K562 (cell line): ENCODE measurements around the gene MRPL19. TPM values are rescaled to one million over a fixed set of nuclear protein-coding genes. Genes with fewer than 3 reads are reported as not detected.

Experiments
- ATAC-seq: fragments of 200-7000 bp; cut with Tn5 transposase; 3 replicates; pipeline ENCODE4 v1.9.1; 2020; ENCODE audit warnings: moderate library complexity
- BruUV-seq: library from RNA; stranded (reverse); fragments of 400-500 nt; replicated peaks from 2 replicates; lab custom pipeline; 2021; lab: Mats Ljungman, UMichigan
- CTCF ChIA-PET: fragments of 300-600 bp; formaldehyde crosslinking; extraction: SDS; loops from one replicate; lab custom pipeline; 2021; ENCODE audit warnings: low intra/inter-chr PET ratio; lab: Yijun Ruan, JAX
- POLR2A ChIA-PET: fragments of 300-600, 350-650 bp; sonication (Branson Sonifier 250); formaldehyde crosslinking; extraction: SDS; loops from one replicate; lab custom pipeline; 2021; ENCODE audit warnings: antibody characterized with exemption, inconsistent platforms; lab: Yijun Ruan, JAX
- DNase-seq, 4 experiments: peaks; one replicate each; pipeline versions ENCODE4 v3.0.0 to v3.0.0-alpha.2; 2011 to 2018; ENCODE audit warnings: low spot score in 3 of 4, mixed read lengths in 3 of 4; ENCODE audit errors: extremely low read depth in 1 of 4
- FAIRE-seq: peaks from 2 replicates; lab custom pipeline; 2011; peaks lifted over from hg19 to GRCh38; lab: Jason Lieb, UNC
- H2AFZ ChIP-seq: 2 replicates; pipeline ENCODE4 v1.6.0; 2011; ENCODE audit warnings: low read depth, low read length, control low read depth, inconsistent platforms
- H3K27ac ChIP-seq: fragments of 200-600 bp; 3 replicates; pipeline ENCODE4 v1.8.0; 2011; ENCODE audit warnings: low read depth, mild to moderate bottlenecking, control low read depth, inconsistent platforms, low read length, moderate library complexity, mixed read lengths; ENCODE audit errors: extremely low read depth
- H3K27me3 ChIP-seq, 2 experiments: fragments of 300-600 bp in 1 of 2; 2 replicates in 1 of 2; 3 replicates in 1 of 2; pipeline versions ENCODE4 v1.6.0 to v1.8.0; 2011; ENCODE audit warnings: inconsistent platforms in 2 of 2, low read length in 2 of 2, mild to moderate bottlenecking in 1 of 2, mixed read lengths in 1 of 2, moderate library complexity in 1 of 2; ENCODE audit not compliant: control insufficient read depth in 2 of 2, insufficient read depth in 2 of 2
- H3K36me3 ChIP-seq: fragments of 300-600 bp; 3 replicates; pipeline ENCODE4 v1.8.0; 2011; ENCODE audit warnings: mild to moderate bottlenecking, low read length, inconsistent platforms; ENCODE audit not compliant: control insufficient read depth, insufficient read depth
- H3K4me1 ChIP-seq, 2 experiments: fragments of 200-600 bp in 1 of 2; replicated peaks in 1 of 2; 2 replicates in 1 of 2; 3 replicates in 1 of 2; pipeline versions ENCODE4 v1.5.1 to v1.8.0; 2011; ENCODE audit warnings: inconsistent platforms in 2 of 2, low read length in 2 of 2, mild to moderate bottlenecking in 1 of 2, mixed read lengths in 1 of 2, moderate library complexity in 1 of 2; ENCODE audit not compliant: control insufficient read depth in 2 of 2, insufficient read depth in 2 of 2
- H3K4me2 ChIP-seq: 2 replicates; pipeline ENCODE4 v1.6.1; 2011; ENCODE audit warnings: low read length, control low read depth, inconsistent platforms, mixed read lengths; ENCODE audit not compliant: insufficient read depth
- H3K4me3 ChIP-seq: fragments of 200-600 bp; sonication (generic), shearing (Covaris generic); 2 replicates; pipeline ENCODE4 v1.5.1; 2016; ENCODE audit warnings: control low read depth, inconsistent platforms
- H3K79me2 ChIP-seq: fragments of 200-600 bp; 3 replicates; pipeline ENCODE4 v1.8.0; 2011; ENCODE audit warnings: low read length, inconsistent platforms; ENCODE audit not compliant: control insufficient read depth, insufficient read depth
- H3K9ac ChIP-seq, 2 experiments: 2 replicates each; pipeline versions ENCODE4 v1.6.0 to v1.6.1; 2011; ENCODE audit warnings: low read depth in 2 of 2, low read length in 2 of 2, control low read depth in 1 of 2, inconsistent platforms in 1 of 2, mild to moderate bottlenecking in 1 of 2, mixed read lengths in 1 of 2; ENCODE audit not compliant: insufficient read depth in 1 of 2
- H3K9me1 ChIP-seq: one replicate; pipeline ENCODE4 v1.6.0; 2011; ENCODE audit warnings: inconsistent platforms, mild to moderate bottlenecking, low read length, moderate library complexity; ENCODE audit not compliant: control insufficient read depth, insufficient read depth
- H3K9me3 ChIP-seq: replicated peaks from 2 replicates; pipeline ENCODE4 v1.5.1; 2011; ENCODE audit warnings: low read depth, low read length, inconsistent platforms; ENCODE audit not compliant: control insufficient read depth, insufficient read depth
- H4K20me1 ChIP-seq: replicated peaks from 2 replicates; pipeline ENCODE4 v1.6.1; 2011; ENCODE audit warnings: low read length, inconsistent platforms, mixed read lengths; ENCODE audit not compliant: control insufficient read depth, insufficient read depth
- EP300 ChIP-seq: IDR thresholded peaks from 2 replicates; pipeline ENCODE4 v1.6.1; 2012; ENCODE audit warnings: low read length, improper control_type of control experiment
- ETV6 ChIP-seq, 3 experiments: fragments of 150-350 bp in 1 of 3; sonication (generic) in 1 of 3; formaldehyde crosslinking in 1 of 3; IDR thresholded peaks; 2 replicates each; pipeline versions ENCODE4 v1.6.1 to v1.8.0; 2014 to 2022; ENCODE audit warnings: borderline replicate concordance in 2 of 3, low read depth in 2 of 3, antibody characterized with exemption in 1 of 3, low read length in 1 of 3, mild to moderate bottlenecking in 1 of 3, missing genetic modification reagents in 1 of 3
- FOS ChIP-seq: IDR thresholded peaks from 3 replicates; pipeline ENCODE4 v1.6.1; 2011; ENCODE audit not compliant: insufficient read length; ENCODE audit errors: extremely low read depth
- FOXA1 ChIP-seq: fragments of 450-650 bp; IDR thresholded peaks from 2 replicates; pipeline ENCODE4 v1.6.1; 2016; ENCODE audit warnings: mild to moderate bottlenecking, borderline replicate concordance
- HMGN3 ChIP-seq: IDR thresholded peaks from 2 replicates; pipeline ENCODE4 v1.6.1; 2011; ENCODE audit warnings: borderline replicate concordance, low read depth, mild to moderate bottlenecking, mixed read lengths, low read length; ENCODE audit not compliant: insufficient read length; ENCODE audit errors: extremely low read depth
- MED1 ChIP-seq: sonication (generic); formaldehyde crosslinking; IDR thresholded peaks from 2 replicates; pipeline ENCODE4 v1.8.1; 2023; ENCODE audit warnings: missing genetic modification reagents, borderline replicate concordance
- NFE2L1 ChIP-seq: fragments of 450-650 bp; IDR thresholded peaks from 2 replicates; pipeline ENCODE4 v1.6.1; 2016; ENCODE audit warnings: missing genetic modification characterization, low read depth, mild to moderate bottlenecking, missing compliant biosample characterization, moderate library complexity, borderline replicate concordance
- POLR2AphosphoS2 ChIP-seq: IDR thresholded peaks from 2 replicates; pipeline ENCODE4 v1.6.1; 2012; ENCODE audit warnings: low read length, improper control_type of control experiment
- PYGO2 ChIP-seq: fragments of 450-650 bp; IDR thresholded peaks from 2 replicates; pipeline ENCODE4 v1.6.1; 2016; ENCODE audit warnings: mild to moderate bottlenecking, missing genetic modification characterization, moderate library complexity, missing compliant biosample characterization
- RBM15 ChIP-seq: fragments of 200-400 bp; formaldehyde crosslinking; IDR thresholded peaks from 2 replicates; pipeline ENCODE4 v1.6.1; 2018; ENCODE audit warnings: mild to moderate bottlenecking, low read length, moderate library complexity; ENCODE audit not compliant: insufficient read depth
- SMARCA4 ChIP-seq: fragments of 450-650 bp; IDR thresholded peaks from 2 replicates; pipeline ENCODE4 v1.6.1; 2016
- TEAD4 ChIP-seq, 2 experiments: sonication (generic) in 1 of 2; formaldehyde crosslinking in 1 of 2; IDR thresholded peaks; 2 replicates each; pipeline versions ENCODE4 v1.6.1 to v1.8.0; 2012 to 2022; ENCODE audit warnings: borderline replicate concordance in 1 of 2, inconsistent platforms in 1 of 2, low read length in 1 of 2, mild to moderate bottlenecking in 1 of 2, missing genetic modification reagents in 1 of 2
- ZBTB7A ChIP-seq: IDR thresholded peaks from 2 replicates; pipeline ENCODE4 v1.6.1; 2011; ENCODE audit warnings: low read depth, mild to moderate bottlenecking, low read length, moderate library complexity, borderline replicate concordance; ENCODE audit not compliant: control insufficient read depth
- ZFP1 ChIP-seq: fragments of 450-650 bp; formaldehyde crosslinking; IDR thresholded peaks from 2 replicates; pipeline ENCODE4 v1.4.0; 2020; ENCODE audit warnings: mild to moderate bottlenecking, mixed read lengths
- WGBS: fragments of 100-300 bp; shearing (Covaris generic); methylation state at CpG from one replicate; pipeline ENCODE4 v1.1.6; 2016; ENCODE audit warnings: low coverage, mixed read lengths; ENCODE audit not compliant: insufficient coverage; ENCODE audit errors: missing lambda C conversion rate; 5-methylcytosine and 5-hydroxymethylcytosine counted together
- in situ Hi-C: fragments of 300-500 bp; cut with MboI; formaldehyde crosslinking; loops from 4 replicates; pipeline ENCODE4 v1.15.0; 2018; ENCODE audit warnings: inconsistent platforms, mixed read lengths
- intact Hi-C: fragments of 100-400 bp; cut with micrococcal nuclease; formaldehyde crosslinking; loops from 2 replicates; pipeline ENCODE4 v1.14.2; 2022
- polyA plus RNA-seq, 8 experiments: library from polyadenylated mRNA; depleted of rRNA in 4 of 8; stranded (reverse) in 5 of 8; unstranded in 3 of 8; fragments of >200 nt; fragmentation: Nextera tagmentation in 2 of 8; fragmentation: Illumina TruSeq in 1 of 8; extraction: Ambion mirVana in 2 of 8; extraction: Trizol in 1 of 8; gene quantifications; 2 replicates each; pipeline versions ENCODE4 v1.2.1 to v1.2.3, GENCODE V29; 2011 to 2014; ENCODE audit warnings: inconsistent platforms in 1 of 8, missing spikeins in 1 of 8
- total RNA-seq, 7 experiments: library from RNA; depleted of rRNA in 6 of 7; stranded (reverse); fragments of >200 nt in 6 of 7; fragmentation: Illumina TruSeq in 2 of 7; extraction: Trizol in 2 of 7; gene quantifications; 2 replicates each; pipeline versions ENCODE4 v1.2.1 to v1.2.3, GENCODE V29; 2011 to 2021; ENCODE audit warnings: low replicate concordance in 1 of 7
- TF ChIP-seq, protein P1 (sequence below): fragments of 450-650 bp; formaldehyde crosslinking; conservative IDR thresholded peaks from 2 replicates; pipeline ENCODE4 v1.4.0; 2022; ENCODE audit warnings: mild to moderate bottlenecking, missing genetic modification characterization
- TF ChIP-seq, protein P2 (sequence below): sonication (generic); formaldehyde crosslinking; IDR thresholded peaks from 2 replicates; pipeline ENCODE4 v1.9.0; 2022; ENCODE audit warnings: mild to moderate bottlenecking, missing genetic modification reagents
- TF ChIP-seq, protein P3 (sequence below): fragments of 250-450 bp; sonication (Bioruptor Pico); IDR thresholded peaks from 2 replicates; pipeline ENCODE4 v1.6.1; 2021; ENCODE audit warnings: mild to moderate bottlenecking
- TF ChIP-seq, protein P4 (sequence below): fragments of 450-650 bp; IDR thresholded peaks from 2 replicates; pipeline ENCODE4 v1.6.1; 2017; ENCODE audit warnings: antibody characterized with exemption

The MRPL19 gene
- total and polyA plus RNA-seq, 9 of the 15 experiments (the other 6 are each of a cell fraction or from before 2014, with no cell fraction given) = 9.7 to 65.9 (median 56.1) TPM

DNA sequence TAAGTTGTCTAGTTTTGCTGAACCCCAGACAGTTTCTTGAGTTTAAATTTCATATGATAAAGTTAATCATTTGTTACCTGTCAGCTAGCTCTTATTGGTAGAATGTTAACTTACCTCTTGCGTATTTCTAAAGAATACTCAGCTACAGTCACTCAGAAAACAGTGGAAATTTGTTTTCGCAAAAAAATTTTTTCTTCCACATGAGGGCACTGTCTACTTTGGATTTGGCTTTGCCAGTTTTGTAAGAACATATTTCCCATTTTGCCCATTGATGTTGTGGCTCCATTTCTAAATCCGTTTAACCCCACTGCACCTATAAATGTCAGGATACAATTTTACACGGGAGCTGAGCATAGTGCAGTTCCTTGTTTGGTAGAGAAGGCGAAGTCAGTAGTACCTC lies 83.3 kb downstream of the MRPL19 start (continued):
- TF ChIP-seq ZFP1 (CRISPR knock-in tag) = no peak
- no peak for TF ChIP-seq PYGO2
- no peak for TF ChIP-seq TEAD4 (IDR thresholded peaks at IDR 0.05; ENCODE audit: low read length)
- TF ChIP-seq TEAD4 (CRISPR knock-in tag; IDR thresholded peaks at IDR 0.05; ENCODE audit: borderline replicate concordance) = no peak
- TF ChIP-seq HMGN3 = no peak
- TF ChIP-seq ETV6 (IDR thresholded peaks at IDR 0.05; ENCODE audit: borderline replicate concordance in 1 of 2, low read depth in 2 of 2, low read length in 1 of 2) = no peak
- TF ChIP-seq ETV6 (CRISPR knock-in tag; IDR thresholded peaks at IDR 0.05; ENCODE audit: borderline replicate concordance) = no peak
- no peak for TF ChIP-seq FOXA1

DNA sequence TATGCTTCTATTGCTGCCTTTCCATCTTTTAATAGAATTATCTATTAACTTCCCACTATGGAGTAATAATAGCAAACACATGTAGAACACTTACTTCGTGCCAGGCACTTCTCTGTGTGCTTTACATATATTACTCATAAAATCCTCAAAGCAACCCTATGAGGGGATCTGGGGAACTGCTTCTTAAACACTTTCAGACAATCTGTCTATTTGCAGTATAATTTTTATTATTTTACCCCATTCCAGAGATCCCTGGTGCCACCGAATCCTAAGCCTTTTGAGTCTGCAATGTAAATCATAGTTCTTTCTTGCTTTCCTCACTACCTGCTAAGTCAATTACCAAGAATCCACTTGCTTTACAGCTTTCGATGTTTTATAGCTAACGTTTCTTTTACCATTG lies 89.7 kb downstream of the MRPL19 start:
- Histone ChIP-seq H3K27ac (no peak overlapping the region), H3K27me3 (no peaks in the 10 kb centered on the region), H3K4me2 (no peak overlapping the region), H3K9ac (no peak overlapping the region), H3K9me3 (no peaks in the 10 kb centered on the region), H3K79me2 (no peaks in the 10 kb centered on the region), H3K4me1 (no peaks in the 10 kb centered on the region), H2AFZ (no peak overlapping the region), H3K4me3 (no peak overlapping the region), H4K20me1 (no peaks in the 10 kb centered on the region), H3K9me1 (no peaks in the 10 kb centered on the region), H3K36me3 (no peaks in the 10 kb centered on the region)
- FAIRE-seq = no peak
- intact Hi-C loops = no loop called here
- ChIA-PET CTCF (no interaction called here), POLR2A (no interaction called here)
- WGBS = 0% methylated on average over 4 of the region's 4 CpGs
- in situ Hi-C loops = no loop called here
- DNase-seq = no peak
- no TSS peak for BruUV-seq
- no peak for ATAC-seq
- TF ChIP-seq HMGN3 (no peak), ZBTB7A (no peak), RBM15 (no peak), SMARCA4 (no peak), POLR2AphosphoS2 (no peak), NFE2L1 (tag) (no peak), EP300 (no peak), MED1 (no peak), FOS (no peak)
- TF ChIP-seq, protein P1, sequence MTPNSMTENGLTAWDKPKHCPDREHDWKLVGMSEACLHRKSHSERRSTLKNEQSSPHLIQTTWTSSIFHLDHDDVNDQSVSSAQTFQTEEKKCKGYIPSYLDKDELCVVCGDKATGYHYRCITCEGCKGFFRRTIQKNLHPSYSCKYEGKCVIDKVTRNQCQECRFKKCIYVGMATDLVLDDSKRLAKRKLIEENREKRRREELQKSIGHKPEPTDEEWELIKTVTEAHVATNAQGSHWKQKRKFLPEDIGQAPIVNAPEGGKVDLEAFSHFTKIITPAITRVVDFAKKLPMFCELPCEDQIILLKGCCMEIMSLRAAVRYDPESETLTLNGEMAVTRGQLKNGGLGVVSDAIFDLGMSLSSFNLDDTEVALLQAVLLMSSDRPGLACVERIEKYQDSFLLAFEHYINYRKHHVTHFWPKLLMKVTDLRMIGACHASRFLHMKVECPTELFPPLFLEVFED (CRISPR knock-in tag) = no peak
- TF ChIP-seq, protein P2, sequence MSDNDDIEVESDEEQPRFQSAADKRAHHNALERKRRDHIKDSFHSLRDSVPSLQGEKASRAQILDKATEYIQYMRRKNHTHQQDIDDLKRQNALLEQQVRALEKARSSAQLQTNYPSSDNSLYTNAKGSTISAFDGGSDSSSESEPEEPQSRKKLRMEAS (CRISPR knock-in tag) = no peak
- TF ChIP-seq, protein P3, sequence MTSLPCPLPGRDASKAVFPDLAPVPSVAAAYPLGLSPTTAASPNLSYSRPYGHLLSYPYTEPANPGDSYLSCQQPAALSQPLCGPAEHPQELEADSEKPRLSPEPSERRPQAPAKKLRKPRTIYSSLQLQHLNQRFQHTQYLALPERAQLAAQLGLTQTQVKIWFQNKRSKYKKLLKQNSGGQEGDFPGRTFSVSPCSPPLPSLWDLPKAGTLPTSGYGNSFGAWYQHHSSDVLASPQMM (CRISPR knock-in tag) = no peak
- TF ChIP-seq, protein P4, sequence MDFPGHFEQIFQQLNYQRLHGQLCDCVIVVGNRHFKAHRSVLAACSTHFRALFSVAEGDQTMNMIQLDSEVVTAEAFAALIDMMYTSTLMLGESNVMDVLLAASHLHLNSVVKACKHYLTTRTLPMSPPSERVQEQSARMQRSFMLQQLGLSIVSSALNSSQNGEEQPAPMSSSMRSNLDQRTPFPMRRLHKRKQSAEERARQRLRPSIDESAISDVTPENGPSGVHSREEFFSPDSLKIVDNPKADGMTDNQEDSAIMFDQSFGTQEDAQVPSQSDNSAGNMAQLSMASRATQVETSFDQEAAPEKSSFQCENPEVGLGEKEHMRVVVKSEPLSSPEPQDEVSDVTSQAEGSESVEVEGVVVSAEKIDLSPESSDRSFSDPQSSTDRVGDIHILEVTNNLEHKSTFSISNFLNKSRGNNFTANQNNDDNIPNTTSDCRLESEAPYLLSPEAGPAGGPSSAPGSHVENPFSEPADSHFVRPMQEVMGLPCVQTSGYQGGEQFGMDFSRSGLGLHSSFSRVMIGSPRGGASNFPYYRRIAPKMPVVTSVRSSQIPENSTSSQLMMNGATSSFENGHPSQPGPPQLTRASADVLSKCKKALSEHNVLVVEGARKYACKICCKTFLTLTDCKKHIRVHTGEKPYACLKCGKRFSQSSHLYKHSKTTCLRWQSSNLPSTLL = no peak
